Measurements from ENCODE around the gene WWC2.

Gene WWC2

DNA sequence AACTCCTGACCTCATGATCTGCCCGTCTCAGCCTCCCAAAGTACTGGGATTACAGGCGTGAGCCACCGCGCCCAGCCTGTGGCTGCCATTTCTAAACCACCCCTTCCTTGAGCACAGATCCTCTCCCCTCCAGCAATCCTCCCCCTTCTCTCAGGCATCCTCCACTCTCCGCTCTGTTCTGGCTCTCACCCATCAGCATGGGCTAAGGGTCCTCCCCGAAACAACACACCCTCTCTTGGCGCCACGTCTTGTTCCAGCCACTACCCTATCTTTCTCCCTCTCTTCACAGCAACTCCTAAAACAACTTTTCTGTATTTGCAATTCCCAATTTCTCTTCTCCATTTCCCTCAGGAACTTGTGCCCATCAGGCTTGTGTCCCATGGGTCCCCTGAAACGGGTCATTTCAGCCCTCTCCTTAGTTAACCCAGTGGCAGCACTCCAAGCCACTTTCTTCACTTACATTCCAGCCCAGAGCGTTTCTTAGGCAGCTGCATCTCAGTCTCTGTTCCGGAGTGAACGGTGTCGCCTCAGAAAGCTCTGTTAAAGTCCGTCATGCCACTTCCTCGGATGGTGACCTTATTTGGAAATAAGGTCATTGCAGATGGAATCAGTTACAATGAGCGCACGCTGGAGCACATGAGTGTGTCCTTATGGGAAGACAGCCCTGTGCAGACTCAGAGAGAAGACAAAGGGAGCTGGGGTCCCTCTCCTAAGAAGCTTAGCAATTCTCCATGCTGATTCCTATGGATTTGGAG, 251.4 kb downstream of the WWC2 start:
- H3K9ac ChIP-seq = no peak overlapping the region
- H3K36me3 ChIP-seq = no peaks in the 10 kb centered on the region
- H4K20me1 ChIP-seq = no peaks in the 10 kb centered on the region
- H3K27me3 ChIP-seq = no peaks in the 10 kb centered on the region
- no peak for TF ChIP-seq Cebpa-rat (IDR thresholded peaks at IDR 0.05)
- peaks cover 6% of the 10 kb centered on the region for H3K4me1 ChIP-seq
- H3K4me3 ChIP-seq = no peak overlapping the region
- no peak overlapping the region for H3K27ac ChIP-seq
- H3K4me2 ChIP-seq = no peak overlapping the region
- H3K9me3 ChIP-seq = no peaks in the 10 kb centered on the region

GRCh38 chr4:183352546-183352945, 253.5 kb downstream of the WWC2 start:
- Histone ChIP-seq H3K9ac (no peak overlapping the region), H3K36me3 (no peaks in the 10 kb centered on the region), H3K4me2 (no peak overlapping the region), H3K4me3 (no peak overlapping the region), H3K4me1 (no peaks in the 10 kb centered on the region), H3K27me3 (no peaks in the 10 kb centered on the region), H4K20me1 (no peaks in the 10 kb centered on the region), H3K9me3 (no peaks in the 10 kb centered on the region), H3K27ac (no peak overlapping the region)
- no peak for TF ChIP-seq Cebpa-rat (IDR thresholded peaks at IDR 0.05)

GRCh38 chr4:183353557-183353956, 254.5 kb downstream of the WWC2 start:
- TF ChIP-seq Cebpa-rat (IDR thresholded peaks at IDR 0.05) = no peak
- no peaks in the 10 kb centered on the region for H3K27me3 ChIP-seq
- H3K4me1 ChIP-seq = peaks cover 8% of the 10 kb centered on the region
- no peaks in the 10 kb centered on the region for H3K9me3 ChIP-seq
- H3K4me2 ChIP-seq = no peak overlapping the region
- no peak overlapping the region for H3K27ac ChIP-seq
- no peaks in the 10 kb centered on the region for H4K20me1 ChIP-seq
- H3K36me3 ChIP-seq = no peaks in the 10 kb centered on the region
- H3K4me3 ChIP-seq = no peak overlapping the region
- H3K9ac ChIP-seq = no peak overlapping the region

- no peaks in the 10 kb centered on the region for H3K36me3 ChIP-seq
- no peak for TF ChIP-seq Cebpa-rat (IDR thresholded peaks at IDR 0.05)
- H3K27ac ChIP-seq = no peak overlapping the region
- H3K4me2 ChIP-seq = no peak overlapping the region
- no peaks in the 10 kb centered on the region for H3K27me3 ChIP-seq
- H3K9ac ChIP-seq = no peak overlapping the region
- H3K4me3 ChIP-seq = no peak overlapping the region
- H3K9me3 ChIP-seq = no peaks in the 10 kb centered on the region
- peaks cover 15% of the 10 kb centered on the region for H3K4me1 ChIP-seq
- H4K20me1 ChIP-seq = no peaks in the 10 kb centered on the region
These were observed 255.2 kb downstream of the WWC2 start for GRCh38 chr4:183354219-183354618.

GRCh38 chr4:183355405-183355804, 256.3 kb downstream of the WWC2 start:
- no peak for TF ChIP-seq Cebpa-rat (IDR thresholded peaks at IDR 0.05)

DNA sequence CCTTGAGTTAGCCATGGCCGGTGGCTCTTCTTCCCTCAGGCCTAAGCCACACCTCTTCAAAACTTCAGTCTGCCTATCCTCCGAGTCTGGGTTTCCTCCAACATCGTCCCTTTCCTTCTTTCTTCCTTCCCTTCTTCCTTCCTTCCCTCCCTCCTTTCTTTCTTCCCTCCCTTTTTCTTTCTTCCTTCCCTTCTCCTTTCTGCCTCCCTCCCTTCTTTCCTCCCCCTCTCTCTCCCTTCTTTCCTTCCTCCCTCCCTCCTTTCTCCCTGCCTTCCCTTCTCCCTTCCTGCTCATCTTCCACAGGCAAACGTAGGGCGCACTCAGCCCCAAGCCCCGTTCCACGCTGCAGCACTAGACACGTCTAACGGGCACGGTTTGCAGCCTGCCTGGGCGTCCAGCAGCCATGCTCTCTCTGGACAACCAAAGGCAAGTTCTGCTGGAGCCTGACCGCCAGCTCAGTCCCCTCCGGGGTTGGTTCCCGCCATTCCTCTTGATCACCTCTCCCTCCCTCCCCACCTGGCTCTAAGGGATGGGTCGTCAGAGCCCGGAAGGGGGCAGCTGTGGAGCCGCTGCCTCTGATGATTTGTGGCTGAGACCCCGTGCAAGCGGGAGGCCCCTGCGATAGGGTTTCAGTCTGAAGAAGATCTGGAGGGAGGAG, 257.2 kb downstream of the WWC2 start:
- H4K20me1 ChIP-seq = no peaks in the 10 kb centered on the region
- no peaks in the 10 kb centered on the region for H3K9me3 ChIP-seq
- no peak for TF ChIP-seq Cebpa-rat (IDR thresholded peaks at IDR 0.05)
- H3K4me1 ChIP-seq = peaks cover 16% of the 10 kb centered on the region
- no peak overlapping the region for H3K9ac ChIP-seq
- no peak overlapping the region for H3K4me3 ChIP-seq
- no peak overlapping the region for H3K4me2 ChIP-seq
- no peaks in the 10 kb centered on the region for H3K27me3 ChIP-seq
- H3K27ac ChIP-seq = no peak overlapping the region
- H3K36me3 ChIP-seq = no peaks in the 10 kb centered on the region

More at GRCh38 chr4:183355405-183355804, 256.3 kb downstream of the WWC2 start:
- no peaks in the 10 kb centered on the region for H4K20me1 ChIP-seq
- no peaks in the 10 kb centered on the region for H3K27me3 ChIP-seq
- no peaks in the 10 kb centered on the region for H3K36me3 ChIP-seq
- no peak overlapping the region for H3K4me3 ChIP-seq
- H3K4me2 ChIP-seq = no peak overlapping the region
- H3K9ac ChIP-seq = no peak overlapping the region
- H3K27ac ChIP-seq = no peak overlapping the region
- peaks cover 16% of the 10 kb centered on the region for H3K4me1 ChIP-seq
- no peaks in the 10 kb centered on the region for H3K9me3 ChIP-seq

- Histone ChIP-seq H3K9me3 (no peaks in the 10 kb centered on the region), H3K36me3 (no peaks in the 10 kb centered on the region), H3K9ac (no peak overlapping the region), H4K20me1 (no peaks in the 10 kb centered on the region), H3K4me2 (no peak overlapping the region), H3K4me3 (no peak overlapping the region), H3K27me3 (no peaks in the 10 kb centered on the region), H3K27ac (no peak overlapping the region), H3K4me1 (peaks cover 16% of the 10 kb centered on the region)
- TF ChIP-seq Cebpa-rat (IDR thresholded peaks at IDR 0.05) = no peak
These were observed 258.0 kb downstream of the WWC2 start for GRCh38 chr4:183356931-183357675.

- Histone ChIP-seq H4K20me1 (no peaks in the 10 kb centered on the region), H3K36me3 (no peaks in the 10 kb centered on the region), H3K4me3 (no peak overlapping the region), H3K4me1 (peaks cover 16% of the 10 kb centered on the region), H3K9me3 (no peaks in the 10 kb centered on the region), H3K27ac (no peak overlapping the region), H3K4me2 (peak overlapping the region; percentile 52), H3K27me3 (no peaks in the 10 kb centered on the region), H3K9ac (no peak overlapping the region)
- no peak for TF ChIP-seq Cebpa-rat (IDR thresholded peaks at IDR 0.05)
These were observed 259.2 kb downstream of the WWC2 start for GRCh38 chr4:183358215-183358755.

DNA sequence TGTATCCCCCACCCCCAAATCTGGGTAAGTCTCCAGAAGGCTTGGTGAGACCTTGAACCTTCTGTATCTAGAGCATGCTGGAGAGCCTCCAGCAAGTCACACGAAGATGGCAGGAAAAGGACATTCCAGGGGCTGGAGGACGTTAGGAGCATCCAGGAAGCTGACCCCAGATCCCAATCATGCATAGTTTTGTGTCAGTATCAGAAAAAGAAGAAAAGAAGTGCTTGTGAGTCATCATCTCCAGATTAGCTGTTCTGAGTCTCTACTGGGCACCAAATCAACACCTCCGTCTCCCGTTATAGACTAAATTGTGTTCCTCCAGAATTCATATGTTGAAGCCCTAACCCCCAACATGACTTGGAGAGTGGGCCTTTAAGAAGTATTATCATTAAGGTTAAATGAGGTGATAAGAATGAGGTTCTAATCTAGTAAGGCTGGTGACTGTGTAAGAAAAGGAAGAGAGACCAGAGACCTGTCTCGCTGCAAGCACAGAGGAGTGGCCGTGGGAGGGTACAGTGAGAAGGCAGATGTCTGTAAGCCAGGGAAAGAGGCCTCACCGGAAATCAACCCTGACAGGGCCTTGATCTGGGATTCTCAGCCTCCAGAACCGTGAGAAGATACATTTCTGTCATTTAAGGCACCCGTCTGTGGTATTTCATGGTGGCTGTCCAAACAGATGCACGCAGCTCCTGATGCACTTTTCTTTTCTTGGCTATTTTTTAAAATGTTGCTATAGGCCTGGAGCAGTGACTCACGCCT, 261.3 kb downstream of the WWC2 start:
- no peak overlapping the region for H3K27ac ChIP-seq
- H3K9ac ChIP-seq = no peak overlapping the region
- no peak overlapping the region for H3K4me2 ChIP-seq
- no peaks in the 10 kb centered on the region for H3K27me3 ChIP-seq
- H3K4me3 ChIP-seq = no peak overlapping the region
- H3K36me3 ChIP-seq = no peaks in the 10 kb centered on the region
- H3K4me1 ChIP-seq = peaks cover 31% of the 10 kb centered on the region
- no peak for TF ChIP-seq Cebpa-rat (IDR thresholded peaks at IDR 0.05)
- no peaks in the 10 kb centered on the region for H3K9me3 ChIP-seq
- no peaks in the 10 kb centered on the region for H4K20me1 ChIP-seq
